ENCODE results near the gene URGCP. TPM values are rescaled to one million over a fixed set of nuclear protein-coding genes. Genes with fewer than 3 reads are reported as not detected.

The URGCP gene
- total RNA-seq, 2 donors from 2014 or later: 29.4 TPM

DNA sequence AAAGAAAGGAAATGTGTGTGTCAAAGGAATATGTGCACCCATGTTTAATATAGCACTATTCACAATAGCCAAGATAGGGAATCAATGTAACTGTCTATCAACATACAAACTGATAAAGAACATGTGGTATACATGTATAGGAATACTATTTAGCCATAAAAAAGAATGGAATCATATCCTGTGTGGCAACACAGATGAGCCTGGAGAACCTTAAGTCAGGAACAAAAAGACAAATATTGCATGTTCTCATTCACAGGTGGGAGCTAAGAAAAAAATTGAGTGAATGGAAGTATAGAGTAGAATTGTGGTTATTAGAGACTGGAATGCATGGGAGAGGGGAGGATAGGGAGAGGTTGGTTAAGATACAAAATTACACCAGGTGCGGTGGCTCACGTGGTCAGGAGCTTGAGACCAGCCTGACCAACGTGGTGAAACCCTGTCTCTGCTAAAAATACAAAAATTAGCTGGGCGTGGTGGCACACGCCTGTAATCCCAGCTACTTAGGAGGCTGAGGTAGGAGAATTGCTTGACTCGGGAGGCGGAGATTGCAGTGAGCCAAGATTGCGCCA, 10.5 kb downstream of the URGCP start:
- Mint-ChIP-seq H3K4me1 (ENCODE audit: low read depth in 2 of 2) (peaks cover 37 to 38% of the 10 kb centered on the region in 2 donors), H3K9me3 (no peaks in the 10 kb centered on the region), H3K27me3 (peaks cover 0 to 7% of the 10 kb centered on the region in 2 donors), H3K36me3 (peaks cover 4% of the 10 kb centered on the region), H3K27ac (no peak overlapping the region), H3K4me3 (no peak overlapping the region)
- no peak for ATAC-seq
- no peak for DNase-seq (ENCODE audit: low spot score)

DNA sequence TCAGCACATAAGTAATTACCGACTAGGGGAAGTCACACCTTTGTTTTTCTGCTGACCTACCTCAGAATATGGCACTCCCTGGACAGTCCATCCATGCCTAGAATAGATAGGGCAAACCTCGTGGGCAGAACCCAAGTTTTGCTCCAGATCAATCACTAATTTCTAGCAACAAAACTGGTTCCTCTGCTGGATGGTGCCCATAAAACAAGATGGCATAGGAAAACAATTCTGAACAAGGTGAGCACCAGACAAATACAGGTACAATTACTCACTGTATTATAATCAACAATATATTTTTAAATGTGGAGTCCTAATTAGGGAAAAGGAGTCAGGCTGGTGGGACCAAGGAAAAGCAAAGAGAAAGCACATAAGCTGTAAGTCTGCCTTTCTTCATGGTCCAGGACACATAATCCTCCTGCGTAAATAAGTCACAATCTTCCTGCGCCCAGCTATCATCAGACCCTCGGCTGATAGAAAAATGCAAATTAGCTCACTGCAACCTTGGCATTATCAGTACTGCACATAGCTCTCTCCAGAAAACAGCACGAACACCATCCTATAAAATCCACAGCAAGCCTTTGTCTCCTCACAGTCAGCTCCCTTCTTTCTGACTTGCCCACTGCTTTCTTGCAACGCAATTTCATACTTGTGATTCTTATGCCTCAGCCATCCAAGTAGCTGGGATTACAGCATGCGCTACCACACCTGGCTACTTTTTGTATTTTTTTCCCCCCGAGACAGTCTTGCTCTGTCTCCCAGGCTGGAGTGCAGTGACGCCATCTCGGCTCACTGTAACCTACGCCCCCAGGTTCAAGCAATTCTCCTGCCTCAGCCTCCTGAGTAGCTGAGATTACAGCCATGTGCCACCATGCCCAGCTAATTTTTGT, 15.1 kb downstream of the URGCP start:
- no peak overlapping the region for H3K4me3 Mint-ChIP-seq
- H3K27ac Mint-ChIP-seq: no peak overlapping the region
- H3K27me3 Mint-ChIP-seq: peaks cover 0 to 9% of the 10 kb centered on the region in 2 donors
- peaks cover 4% of the 10 kb centered on the region for H3K36me3 Mint-ChIP-seq
- no peak for ATAC-seq
- H3K9me3 Mint-ChIP-seq: no peaks in the 10 kb centered on the region
- no peak for DNase-seq (ENCODE audit: low spot score)
- H3K4me1 Mint-ChIP-seq (ENCODE audit: low read depth in 2 of 2): peaks cover 50% of the 10 kb centered on the region in 2 donors

DNA sequence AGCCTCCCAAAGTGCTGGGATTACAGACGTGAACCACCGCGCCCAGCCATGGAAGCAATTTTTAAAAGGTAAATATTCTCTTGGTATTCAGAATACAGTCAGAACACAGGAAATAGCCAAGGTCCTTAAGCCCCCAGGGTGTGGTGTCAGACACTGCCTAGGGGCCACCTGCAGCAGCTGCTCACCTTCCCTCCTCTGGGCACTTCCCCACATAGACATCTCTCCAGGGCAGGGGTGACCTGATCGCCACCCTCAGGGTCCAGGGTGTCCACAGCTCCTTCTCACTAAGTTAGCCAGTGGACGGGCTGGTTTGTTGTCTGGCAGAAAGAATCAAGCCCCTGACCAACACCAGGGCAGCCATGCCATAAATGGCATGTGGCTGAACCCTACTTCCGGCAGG, 15.9 kb downstream of the URGCP start:
- Mint-ChIP-seq H3K4me3 (no peak overlapping the region), H3K9me3 (no peaks in the 10 kb centered on the region), H3K4me1 (ENCODE audit: low read depth in 2 of 2) (peaks cover 46% of the 10 kb centered on the region in 2 donors), H3K36me3 (no peaks in the 10 kb centered on the region), H3K27me3 (peaks cover 0 to 6% of the 10 kb centered on the region in 2 donors), H3K27ac (no peak overlapping the region)
- DNase-seq (ENCODE audit: low spot score) (no peak), ATAC-seq (no peak)

DNA sequence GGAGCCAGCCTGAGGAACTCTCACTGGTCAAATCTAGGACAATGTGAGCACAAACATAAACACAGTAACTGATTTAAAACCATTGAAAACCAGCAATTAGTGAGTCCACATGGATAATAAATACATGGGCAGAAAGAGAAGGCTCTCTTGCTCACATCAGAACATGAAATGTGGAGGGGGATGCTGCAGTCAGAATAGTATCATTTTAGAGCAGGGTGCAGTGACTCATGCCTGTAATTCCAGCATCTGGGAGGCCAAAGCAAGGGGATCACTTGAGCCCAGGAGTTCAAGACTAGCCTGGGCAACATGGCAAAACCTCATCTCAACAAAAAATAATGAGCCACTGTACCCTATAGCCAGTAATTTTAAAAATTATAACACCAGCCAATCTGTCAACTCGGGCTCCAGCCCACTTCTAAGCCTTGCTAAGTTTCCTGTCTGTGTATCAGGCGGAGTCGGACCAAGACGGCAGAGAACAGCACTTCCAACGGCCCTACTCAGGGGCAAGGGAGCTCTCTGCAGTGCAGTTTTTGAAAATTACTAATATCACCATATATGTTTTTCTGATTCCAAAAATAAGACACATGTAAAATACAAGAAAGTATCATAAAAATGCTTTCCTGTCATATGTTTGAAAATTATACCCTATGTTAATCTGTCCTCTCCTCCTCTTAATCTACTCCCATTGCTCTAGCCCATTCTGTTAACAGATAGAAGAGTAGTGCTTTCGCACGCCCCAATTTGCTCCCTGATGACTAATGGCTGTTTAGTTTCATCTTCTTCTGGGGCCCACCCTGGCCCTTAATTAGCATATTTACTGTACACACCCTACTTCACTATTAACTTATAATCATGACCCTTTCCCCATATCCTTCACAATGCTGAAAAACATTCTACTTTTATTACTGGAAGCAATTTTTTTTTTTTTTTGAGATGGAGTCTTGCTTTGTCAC, 17.1 kb downstream of the URGCP start:
- no peaks in the 10 kb centered on the region for H3K9me3 Mint-ChIP-seq
- H3K27me3 Mint-ChIP-seq: peaks cover 0 to 6% of the 10 kb centered on the region in 2 donors
- no peak for ATAC-seq
- H3K36me3 Mint-ChIP-seq: no peaks in the 10 kb centered on the region
- no peak overlapping the region for H3K4me3 Mint-ChIP-seq
- DNase-seq (ENCODE audit: low spot score): no peak
- peaks cover 37 to 39% of the 10 kb centered on the region in 2 donors for H3K4me1 Mint-ChIP-seq (ENCODE audit: low read depth in 2 of 2)
- H3K27ac Mint-ChIP-seq: no peak overlapping the region

DNA sequence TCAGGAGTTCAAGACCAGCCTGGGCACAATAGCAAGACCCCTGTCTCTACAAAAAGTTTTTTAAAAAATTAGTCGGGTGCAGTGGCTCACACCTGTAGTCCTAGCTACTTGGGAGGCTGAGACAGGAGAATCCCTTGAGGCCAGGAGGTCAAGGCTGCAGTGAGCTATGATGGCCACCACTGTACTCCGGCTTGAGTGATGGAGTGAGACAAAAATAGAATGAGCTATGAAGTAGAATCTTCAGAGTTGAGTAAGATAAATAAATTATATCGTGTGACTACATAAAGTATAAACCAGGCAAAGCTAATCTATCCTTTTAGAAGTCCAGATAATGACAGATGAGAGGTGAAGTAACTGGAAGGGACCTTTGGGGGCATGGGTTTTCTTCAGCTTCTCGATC, 21.8 kb downstream of the URGCP start:
- no peaks in the 10 kb centered on the region for H3K9me3 Mint-ChIP-seq
- no peak overlapping the region for H3K27ac Mint-ChIP-seq
- no peak overlapping the region for H3K4me3 Mint-ChIP-seq
- ATAC-seq (no peak), DNase-seq (ENCODE audit: low spot score) (no peak)
- H3K4me1 Mint-ChIP-seq (ENCODE audit: low read depth in 2 of 2): peaks cover 8 to 10% of the 10 kb centered on the region in 2 donors
- no peaks in the 10 kb centered on the region for H3K27me3 Mint-ChIP-seq
- H3K36me3 Mint-ChIP-seq: peaks cover 13% of the 10 kb centered on the region

DNA sequence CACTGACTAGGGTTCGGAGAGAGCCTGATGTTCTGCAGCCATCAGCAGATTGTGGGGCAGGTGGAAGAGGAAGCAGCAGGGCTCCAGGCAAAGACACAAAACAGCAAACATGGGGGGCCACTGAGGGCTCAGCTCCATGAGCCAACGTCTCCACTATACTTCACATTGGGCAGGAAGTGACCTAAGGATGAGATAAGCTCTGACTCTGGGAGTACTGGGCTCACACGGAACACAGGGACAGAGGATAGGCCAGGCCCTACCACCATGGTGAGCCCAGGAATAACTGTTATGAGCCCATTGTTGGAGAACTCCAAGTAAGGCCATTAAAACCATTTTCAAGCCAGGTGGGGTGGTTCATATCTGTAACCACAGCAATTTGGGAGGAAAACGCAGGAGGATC, 22.2 kb downstream of the URGCP start:
- no peak overlapping the region for H3K4me3 Mint-ChIP-seq
- ATAC-seq: no peak
- DNase-seq (ENCODE audit: low spot score): no peak
- peaks cover 5 to 8% of the 10 kb centered on the region in 2 donors for H3K4me1 Mint-ChIP-seq (ENCODE audit: low read depth in 2 of 2)
- H3K9me3 Mint-ChIP-seq: no peaks in the 10 kb centered on the region
- H3K36me3 Mint-ChIP-seq: peaks cover 13% of the 10 kb centered on the region
- H3K27ac Mint-ChIP-seq: no peak overlapping the region
- H3K27me3 Mint-ChIP-seq: no peaks in the 10 kb centered on the region

DNA sequence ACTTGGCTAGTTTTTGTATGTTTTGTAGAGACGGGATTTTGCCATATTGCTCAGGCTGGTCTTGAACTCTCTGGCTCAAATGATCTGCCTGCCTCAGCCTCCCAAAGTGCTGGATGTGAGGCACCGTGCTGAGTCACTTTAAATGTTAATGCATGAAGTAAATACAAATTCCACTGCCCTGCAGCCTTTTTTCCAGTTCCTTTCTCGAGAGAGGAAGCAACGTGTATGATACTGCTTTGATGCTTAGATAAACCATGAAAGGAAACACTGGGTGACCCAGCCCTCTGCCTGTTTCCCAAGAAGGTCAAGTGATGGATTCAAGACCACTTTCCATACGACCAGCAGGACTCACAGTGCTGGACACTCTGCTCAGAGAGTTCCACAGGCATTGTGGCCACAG, 25.8 kb downstream of the URGCP start:
- no peak for ATAC-seq
- H3K4me1 Mint-ChIP-seq (ENCODE audit: low read depth in 2 of 2): peaks cover 0 to 12% of the 10 kb centered on the region in 2 donors
- no peak for DNase-seq (ENCODE audit: low spot score)
- no peak overlapping the region for H3K4me3 Mint-ChIP-seq
- H3K27me3 Mint-ChIP-seq: no peaks in the 10 kb centered on the region
- H3K27ac Mint-ChIP-seq: no peak overlapping the region
- peaks cover 17% of the 10 kb centered on the region for H3K36me3 Mint-ChIP-seq
- no peaks in the 10 kb centered on the region for H3K9me3 Mint-ChIP-seq

DNA sequence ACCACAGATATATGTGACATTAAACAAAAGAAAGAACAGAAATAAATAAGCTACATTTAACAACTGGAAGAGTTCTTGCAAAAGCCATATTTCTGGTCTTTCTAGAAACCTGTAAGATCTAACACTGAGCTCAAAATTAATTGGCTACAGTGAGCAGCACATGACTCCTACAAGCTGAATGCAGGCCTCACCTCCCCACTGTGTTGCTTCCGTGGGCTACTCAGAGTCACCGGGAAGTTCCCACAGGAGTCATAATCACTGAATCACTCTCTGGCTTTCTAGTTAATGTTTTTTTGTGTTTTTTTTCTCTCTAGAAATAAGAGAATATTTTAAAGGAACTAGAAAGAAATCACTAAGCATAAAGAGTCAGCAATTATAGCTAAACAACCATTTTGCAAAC, 26.9 kb downstream of the URGCP start:
- no peak overlapping the region for H3K4me3 Mint-ChIP-seq
- ATAC-seq (no peak), DNase-seq (ENCODE audit: low spot score) (no peak)
- H3K27me3 Mint-ChIP-seq: no peaks in the 10 kb centered on the region
- no peak overlapping the region for H3K27ac Mint-ChIP-seq
- H3K36me3 Mint-ChIP-seq: peaks cover 17% of the 10 kb centered on the region
- H3K4me1 Mint-ChIP-seq (ENCODE audit: low read depth in 2 of 2): peaks cover 0 to 12% of the 10 kb centered on the region in 2 donors
- H3K9me3 Mint-ChIP-seq: no peaks in the 10 kb centered on the region

DNA sequence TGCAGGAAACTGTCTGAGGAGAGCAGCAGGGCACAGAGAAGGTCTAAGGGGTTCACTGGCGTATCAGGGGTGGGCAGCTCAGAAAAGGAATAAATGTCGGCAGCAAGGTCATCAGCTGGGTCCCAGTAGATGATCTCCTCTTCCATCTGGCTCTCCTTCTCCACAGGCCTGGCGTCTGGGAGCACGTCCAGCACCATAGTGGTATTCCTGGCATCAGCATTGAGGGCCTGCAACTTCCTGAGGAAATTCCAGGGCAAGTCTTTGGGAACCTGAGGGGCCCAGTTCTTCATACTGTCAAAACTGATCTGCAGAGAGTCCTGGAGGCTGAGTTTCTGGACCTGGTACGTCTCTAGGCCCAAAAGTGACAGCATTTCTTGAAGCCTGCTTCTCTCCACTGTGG, 27.5 kb downstream of the URGCP start:
- Mint-ChIP-seq H3K4me3 (no peak overlapping the region), H3K36me3 (peaks cover 13% of the 10 kb centered on the region), H3K27ac (no peak overlapping the region), H3K4me1 (ENCODE audit: low read depth in 2 of 2) (peaks cover 0 to 12% of the 10 kb centered on the region in 2 donors), H3K27me3 (no peaks in the 10 kb centered on the region), H3K9me3 (no peaks in the 10 kb centered on the region)
- ATAC-seq (no peak), DNase-seq (ENCODE audit: low spot score) (no peak)

DNA sequence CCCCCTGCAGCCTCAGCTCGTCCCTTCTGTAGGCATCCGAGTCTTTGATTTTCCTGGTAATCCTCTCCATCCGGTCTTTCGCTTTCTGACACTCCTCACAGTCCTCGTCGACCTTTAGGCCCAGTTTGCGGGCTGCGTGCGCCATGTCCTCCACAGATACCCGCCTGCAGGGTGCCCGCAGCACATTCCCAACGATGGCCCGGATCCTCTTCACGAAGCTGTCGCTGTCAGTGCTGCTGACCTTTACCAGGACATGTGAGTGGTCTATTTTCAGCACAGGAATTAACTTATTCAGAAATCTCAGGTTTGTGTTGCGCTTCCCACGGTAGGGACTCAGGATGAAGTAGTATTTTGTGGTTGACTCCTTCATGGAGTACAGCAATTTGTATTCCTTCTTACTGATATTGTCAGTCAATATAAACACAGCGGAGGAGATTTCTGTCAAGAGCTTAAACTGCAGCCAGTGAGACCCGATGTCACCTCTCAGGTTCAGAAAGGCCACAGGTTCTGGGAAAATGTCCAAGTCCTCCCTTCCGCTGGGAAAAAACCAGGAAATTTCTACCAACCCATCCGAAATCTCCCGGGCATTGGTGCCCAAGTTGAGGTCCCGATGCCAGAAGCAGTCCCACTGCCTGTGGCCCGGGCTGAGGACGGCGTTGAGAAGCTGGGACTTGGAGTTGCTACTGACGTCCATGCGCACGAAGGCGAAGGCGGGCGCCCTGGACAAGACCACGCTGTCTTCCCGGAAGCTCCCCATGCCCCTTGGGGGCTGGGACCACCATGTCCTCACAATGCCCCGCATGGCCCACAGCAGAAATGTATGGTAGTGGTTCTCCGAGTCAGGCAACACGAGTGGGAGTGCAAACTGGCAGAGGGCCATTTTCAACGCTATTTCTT, 28.2 kb downstream of the URGCP start:
- H3K36me3 Mint-ChIP-seq: peaks cover 9% of the 10 kb centered on the region
- H3K4me3 Mint-ChIP-seq: no peak overlapping the region
- H3K27ac Mint-ChIP-seq: peak overlapping the region in 1 of 2 donors; percentile 33
- H3K9me3 Mint-ChIP-seq: no peaks in the 10 kb centered on the region
- peaks cover 0 to 10% of the 10 kb centered on the region in 2 donors for H3K4me1 Mint-ChIP-seq (ENCODE audit: low read depth in 2 of 2)
- DNase-seq (ENCODE audit: low spot score) (no peak), ATAC-seq (no peak)
- no peaks in the 10 kb centered on the region for H3K27me3 Mint-ChIP-seq

DNA sequence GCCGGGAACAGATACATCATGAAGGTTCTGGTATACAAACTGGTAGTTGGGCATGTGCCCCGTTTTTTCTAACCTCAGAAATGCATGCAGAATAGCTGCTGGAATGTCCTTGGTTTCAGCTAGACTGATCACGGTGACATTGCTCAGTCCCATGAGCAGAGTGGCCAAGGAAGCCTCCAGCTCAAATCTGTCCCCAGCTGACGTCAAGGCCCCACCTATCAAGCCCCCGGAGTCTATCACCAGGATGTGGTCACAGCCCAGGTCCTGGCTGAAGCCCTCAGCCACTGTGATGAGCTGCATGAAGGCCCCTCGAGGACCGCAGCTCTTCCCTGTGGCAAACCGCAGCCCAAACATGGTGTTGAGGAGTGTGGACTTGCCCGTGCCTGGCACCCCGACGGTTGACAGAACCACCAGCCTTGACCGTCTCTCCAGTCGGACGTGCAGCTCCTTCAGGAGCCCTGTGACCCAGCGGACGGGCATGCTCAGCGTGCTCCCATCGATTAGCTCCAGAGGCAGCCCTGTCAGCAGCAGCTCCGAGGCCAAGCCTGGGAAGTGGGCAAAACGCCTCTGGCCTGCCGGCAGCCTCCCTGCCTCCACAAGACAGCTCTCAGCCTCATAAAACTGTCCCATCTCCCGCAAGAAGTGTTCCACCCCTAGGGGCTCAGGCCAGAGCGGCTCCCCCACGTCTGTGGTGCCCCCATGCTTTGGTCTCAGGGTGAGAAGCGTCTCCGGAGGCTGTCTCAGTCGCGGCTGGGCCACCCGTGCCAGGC, 29.2 kb downstream of the URGCP start:
- Mint-ChIP-seq H3K36me3 (peaks cover 9% of the 10 kb centered on the region), H3K27me3 (no peaks in the 10 kb centered on the region), H3K4me3 (no peak overlapping the region), H3K27ac (no peak overlapping the region), H3K9me3 (no peaks in the 10 kb centered on the region), H3K4me1 (ENCODE audit: low read depth in 2 of 2) (peaks cover 0 to 11% of the 10 kb centered on the region in 2 donors)
- ATAC-seq (peak; percentile 48 to 54), DNase-seq (ENCODE audit: low spot score) (no peak)

DNA sequence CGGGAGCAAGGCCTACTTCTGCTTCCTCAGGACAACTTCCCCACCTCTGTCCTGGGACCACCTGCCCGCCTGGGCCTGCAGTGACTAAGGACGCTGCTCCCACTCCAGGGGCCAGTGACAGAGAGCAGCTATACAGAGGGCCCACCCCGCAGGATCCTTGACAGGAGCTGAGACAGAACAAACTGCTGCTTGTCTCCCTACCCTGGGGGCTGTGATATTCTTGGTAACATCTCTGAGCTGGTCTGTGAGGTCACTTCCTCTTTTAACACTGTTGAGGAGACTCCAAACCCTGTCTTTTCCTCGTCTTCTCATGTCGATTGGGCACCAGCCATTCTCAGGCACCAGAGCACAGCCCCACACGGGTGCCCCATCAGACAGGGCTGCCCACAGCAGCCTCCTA, 30.2 kb downstream of the URGCP start:
- no peak for ATAC-seq
- no peaks in the 10 kb centered on the region for H3K9me3 Mint-ChIP-seq
- H3K4me1 Mint-ChIP-seq (ENCODE audit: low read depth in 2 of 2): peaks cover 0 to 12% of the 10 kb centered on the region in 2 donors
- H3K36me3 Mint-ChIP-seq: peaks cover 4% of the 10 kb centered on the region
- H3K27me3 Mint-ChIP-seq: no peaks in the 10 kb centered on the region
- DNase-seq (ENCODE audit: low spot score): no peak
- no peak overlapping the region for H3K4me3 Mint-ChIP-seq
- H3K27ac Mint-ChIP-seq: no peak overlapping the region

Measured in natural killer cell treated with Interleukin-12 subunit alpha and Interleukin-12 subunit beta and Interleukin-15 and Interleukin-18, amount 100 ng/mL, for 72 hours (primary cell).